ENCODE data around the gene IFNL4. TPM values are rescaled to one million over a fixed set of nuclear protein-coding genes. Genes with fewer than 3 reads are reported as not detected.
"Not testable (repeated sequence)": the region's sequence is repeated elsewhere in the genome, so short reads cannot be mapped to it uniquely, and the experiment has no call there.

IFNL4 gene
- total RNA-seq, 1 experiment from 2014 or later: not detected

DNA sequence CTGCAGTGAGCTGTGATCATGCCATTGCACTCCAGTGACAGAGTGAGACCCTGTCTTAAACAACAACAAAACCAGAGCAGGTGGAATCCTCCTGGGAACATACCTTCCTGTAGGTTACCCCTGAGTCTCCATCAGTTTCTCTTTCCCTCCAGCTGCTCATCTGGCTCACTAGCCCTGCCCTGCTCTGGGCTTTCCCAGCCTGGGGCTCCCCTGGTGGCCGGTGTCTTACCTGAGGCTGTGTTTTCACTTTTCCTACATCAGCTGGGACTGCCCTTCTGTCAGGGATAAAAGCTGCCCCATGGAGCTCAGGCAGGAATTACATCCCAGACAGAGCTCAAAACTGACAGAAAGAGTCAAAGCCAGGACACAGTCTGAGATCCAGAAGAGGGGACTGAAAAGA, 19.4 kb upstream of the IFNL4 start, which contains the start of gene IFNL2:
Gene IFNL2, plus strand, starts transcription at position 312 of the 400 bp plus-strand sequence. CDS start 173 bp downstream, outside the sequence.
- H3K27ac Mint-ChIP-seq; H3K4ac ChIP-seq (ENCODE audit: low read depth, low read length): not testable (repeated sequence)
- peaks cover 30% of the 10 kb centered on the region for H3K27me3 ChIP-seq (ENCODE audit: insufficient read depth, low read length)

More for the DNA sequence above, 19.4 kb upstream of the IFNL4 start, which contains the start of gene IFNL2:
- not testable (repeated sequence) for H4K5ac ChIP-seq (ENCODE audit: insufficient read length, low read depth, low read length); H2BK12ac ChIP-seq (ENCODE audit: insufficient read length, low read depth, low read length); H3K27ac ChIP-seq (ENCODE audit: insufficient read length, low read depth, low read length); H3K36me3 Mint-ChIP-seq (ENCODE audit: insufficient read depth in 1 of 3, low read depth in 3 of 3); H3K14ac ChIP-seq (ENCODE audit: insufficient read depth, low read length); H2AK5ac ChIP-seq (ENCODE audit: insufficient read length, low read length); H2BK15ac ChIP-seq (ENCODE audit: low read depth, low read length); H3K79me1 ChIP-seq (ENCODE audit: insufficient read depth, low read depth, low read length, poor library complexity, severe bottlenecking); H2BK5ac ChIP-seq (ENCODE audit: insufficient read length, low read length); H3K9me3 ChIP-seq (ENCODE audit: control insufficient read depth, low read depth, low read length); H3K4me1 ChIP-seq (ENCODE audit: insufficient read depth, low read length); H3T11ph ChIP-seq (ENCODE audit: low read length); H3K56ac ChIP-seq (ENCODE audit: insufficient read length, low read depth, low read length); H3K9ac ChIP-seq (ENCODE audit: extremely low read depth, insufficient read length, low read length); H3K4me3 Mint-ChIP-seq; H2AFZ ChIP-seq (ENCODE audit: low read length); H4K20me1 ChIP-seq (ENCODE audit: control insufficient read depth, insufficient read depth, insufficient read length); H3K23ac ChIP-seq (ENCODE audit: insufficient read length, low read depth, low read length); H2BK20ac ChIP-seq (ENCODE audit: low read depth, low read length, poor library complexity, severe bottlenecking); H3K18ac ChIP-seq (ENCODE audit: insufficient read length, low read depth, low read length); DNase-seq; H3K79me2 ChIP-seq (ENCODE audit: insufficient read depth, low read length); H3K23me2 ChIP-seq (ENCODE audit: insufficient read length, low read depth, low read length, poor library complexity, severe bottlenecking); H3K4me2 ChIP-seq (ENCODE audit: insufficient read depth, insufficient read length, low read length); H4K91ac ChIP-seq (ENCODE audit: insufficient read length, low read depth, low read length); H3K9me3 Mint-ChIP-seq; H4K8ac ChIP-seq (replicated peaks; ENCODE audit: insufficient read length, low read depth, low read length); H2BK120ac ChIP-seq (ENCODE audit: low read depth, low read length, poor library complexity, severe bottlenecking)
- peaks cover 80% of the 10 kb centered on the region for H3K27me3 Mint-ChIP-seq (ENCODE audit: low read depth)
- WGBS (ENCODE audit: extremely low coverage, insufficient read length, low lambda C conversion rate): no CpG with 5 or more reads among the region's 1 CpG
- peaks cover 4 to 10% of the 10 kb centered on the region in 2 experiments; a peak in 3 of 4 replicates for H3K4me1 Mint-ChIP-seq
- TF ChIP-seq, protein P1, sequence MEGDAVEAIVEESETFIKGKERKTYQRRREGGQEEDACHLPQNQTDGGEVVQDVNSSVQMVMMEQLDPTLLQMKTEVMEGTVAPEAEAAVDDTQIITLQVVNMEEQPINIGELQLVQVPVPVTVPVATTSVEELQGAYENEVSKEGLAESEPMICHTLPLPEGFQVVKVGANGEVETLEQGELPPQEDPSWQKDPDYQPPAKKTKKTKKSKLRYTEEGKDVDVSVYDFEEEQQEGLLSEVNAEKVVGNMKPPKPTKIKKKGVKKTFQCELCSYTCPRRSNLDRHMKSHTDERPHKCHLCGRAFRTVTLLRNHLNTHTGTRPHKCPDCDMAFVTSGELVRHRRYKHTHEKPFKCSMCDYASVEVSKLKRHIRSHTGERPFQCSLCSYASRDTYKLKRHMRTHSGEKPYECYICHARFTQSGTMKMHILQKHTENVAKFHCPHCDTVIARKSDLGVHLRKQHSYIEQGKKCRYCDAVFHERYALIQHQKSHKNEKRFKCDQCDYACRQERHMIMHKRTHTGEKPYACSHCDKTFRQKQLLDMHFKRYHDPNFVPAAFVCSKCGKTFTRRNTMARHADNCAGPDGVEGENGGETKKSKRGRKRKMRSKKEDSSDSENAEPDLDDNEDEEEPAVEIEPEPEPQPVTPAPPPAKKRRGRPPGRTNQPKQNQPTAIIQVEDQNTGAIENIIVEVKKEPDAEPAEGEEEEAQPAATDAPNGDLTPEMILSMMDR (conservative IDR thresholded peaks at IDR 0.05): peak; percentile 21; the same call in 1 of the 3 replicates
